K562 (cell line): ENCODE data around the gene TNIP1. TPM values are rescaled to one million over a fixed set of nuclear protein-coding genes. Genes with fewer than 3 reads are reported as not detected.

Experiments used
- ATF6 ChIP-seq: sonication (generic); formaldehyde crosslinking; IDR thresholded peaks from 2 replicates; pipeline ENCODE4 v1.4.0; 2020; ENCODE audit warnings: mild to moderate bottlenecking, missing genetic modification reagents
- CBX3 ChIP-seq, 2 experiments: IDR thresholded peaks; 1 replicate in 1 of 2; 2 replicates in 1 of 2; pipeline ENCODE4 v1.6.1; 2012; ENCODE audit warnings: inconsistent platforms in 2 of 2, low read length in 2 of 2, borderline replicate concordance in 1 of 2, control low read depth in 1 of 2
- HMGN3 ChIP-seq: IDR thresholded peaks from 2 replicates; pipeline ENCODE4 v1.6.1; 2011; ENCODE audit warnings: borderline replicate concordance, low read depth, mild to moderate bottlenecking, mixed read lengths, low read length; ENCODE audit not compliant: insufficient read length; ENCODE audit errors: extremely low read depth
- RNF2 ChIP-seq: sonication (generic); IDR thresholded peaks from 2 replicates; pipeline ENCODE4 v1.6.1; 2016
- SMARCE1 ChIP-seq: fragments of 450-650 bp; IDR thresholded peaks from 2 replicates; pipeline ENCODE4 v1.7.1; 2016; ENCODE audit warnings: mild to moderate bottlenecking
- SOX6 ChIP-seq: fragments of 450-650 bp; IDR thresholded peaks from 2 replicates; pipeline ENCODE4 v1.6.1; 2014; ENCODE audit warnings: mild to moderate bottlenecking
- SREBF2 ChIP-seq: sonication (generic); formaldehyde crosslinking; IDR thresholded peaks from 2 replicates; pipeline ENCODE4 v1.4.0; 2020; ENCODE audit warnings: mild to moderate bottlenecking, missing genetic modification reagents
- STAT6 ChIP-seq: sonication (generic); formaldehyde crosslinking; IDR thresholded peaks from 2 replicates; pipeline ENCODE4 v1.8.1; 2023; ENCODE audit warnings: mild to moderate bottlenecking, missing genetic modification reagents
- THAP12 ChIP-seq: fragments of 250-450 bp; sonication (Bioruptor Pico); IDR thresholded peaks from 2 replicates; pipeline ENCODE4 v1.9.0; 2021; ENCODE audit warnings: mild to moderate bottlenecking, inconsistent platforms
- TRIM28 ChIP-seq: fragments of 450-650 bp; IDR thresholded peaks from 2 replicates; pipeline ENCODE4 v1.6.1; 2017
- XRCC5 ChIP-seq: fragments of 200-400 bp; formaldehyde crosslinking; IDR thresholded peaks from 2 replicates; pipeline ENCODE4 v1.6.1; 2017; ENCODE audit warnings: low read depth, mild to moderate bottlenecking, low read length
- ZBTB26 ChIP-seq: fragments of 450-650 bp; formaldehyde crosslinking; IDR thresholded peaks from 2 replicates; pipeline ENCODE4 v1.4.0; 2022; ENCODE audit warnings: missing genetic modification characterization
- ZNF165 ChIP-seq: fragments of 250-450 bp; sonication (Bioruptor Pico); IDR thresholded peaks from 2 replicates; pipeline ENCODE4 v1.4.0; 2020; ENCODE audit warnings: borderline replicate concordance
- ZNF174 ChIP-seq: fragments of 250-450 bp; sonication (Bioruptor Pico); IDR thresholded peaks from 2 replicates; pipeline ENCODE4 v1.4.0; 2020; ENCODE audit warnings: mild to moderate bottlenecking
- ZNF354B ChIP-seq: fragments of 250-450 bp; sonication (Bioruptor Pico); IDR thresholded peaks from 2 replicates; pipeline ENCODE4 v1.4.0; 2020
- ZNF695 ChIP-seq: fragments of 450-650 bp; formaldehyde crosslinking; IDR thresholded peaks from 2 replicates; pipeline ENCODE4 v1.4.0; 2020; ENCODE audit warnings: mild to moderate bottlenecking, moderate library complexity
- ZNF780A ChIP-seq: fragments of 250-450 bp; sonication (Bioruptor Pico); IDR thresholded peaks from 2 replicates; pipeline ENCODE4 v1.5.0; 2021; ENCODE audit warnings: mild to moderate bottlenecking
- ZNF785 ChIP-seq: fragments of 250-450 bp; sonication (Bioruptor Pico); IDR thresholded peaks from 2 replicates; pipeline ENCODE4 v1.4.0; 2020; ENCODE audit warnings: mild to moderate bottlenecking
- polyA plus RNA-seq, 8 experiments: library from polyadenylated mRNA; depleted of rRNA in 4 of 8; stranded (reverse) in 5 of 8; unstranded in 3 of 8; fragments of >200 nt; fragmentation: Nextera tagmentation in 2 of 8; fragmentation: Illumina TruSeq in 1 of 8; extraction: Ambion mirVana in 2 of 8; extraction: Trizol in 1 of 8; gene quantifications; 2 replicates each; pipeline versions ENCODE4 v1.2.1 to v1.2.3, GENCODE V29; 2011 to 2014; ENCODE audit warnings: inconsistent platforms in 1 of 8, missing spikeins in 1 of 8
- total RNA-seq, 7 experiments: library from RNA; depleted of rRNA in 6 of 7; stranded (reverse); fragments of >200 nt in 6 of 7; fragmentation: Illumina TruSeq in 2 of 7; extraction: Trizol in 2 of 7; gene quantifications; 2 replicates each; pipeline versions ENCODE4 v1.2.1 to v1.2.3, GENCODE V29; 2011 to 2021; ENCODE audit warnings: low replicate concordance in 1 of 7

Gene TNIP1
- total and polyA plus RNA-seq, 9 of the 15 experiments (the other 6 are each of a cell fraction or from before 2014, with no cell fraction given), result 0.46 to 41.0 (median 24.6) TPM

DNA sequence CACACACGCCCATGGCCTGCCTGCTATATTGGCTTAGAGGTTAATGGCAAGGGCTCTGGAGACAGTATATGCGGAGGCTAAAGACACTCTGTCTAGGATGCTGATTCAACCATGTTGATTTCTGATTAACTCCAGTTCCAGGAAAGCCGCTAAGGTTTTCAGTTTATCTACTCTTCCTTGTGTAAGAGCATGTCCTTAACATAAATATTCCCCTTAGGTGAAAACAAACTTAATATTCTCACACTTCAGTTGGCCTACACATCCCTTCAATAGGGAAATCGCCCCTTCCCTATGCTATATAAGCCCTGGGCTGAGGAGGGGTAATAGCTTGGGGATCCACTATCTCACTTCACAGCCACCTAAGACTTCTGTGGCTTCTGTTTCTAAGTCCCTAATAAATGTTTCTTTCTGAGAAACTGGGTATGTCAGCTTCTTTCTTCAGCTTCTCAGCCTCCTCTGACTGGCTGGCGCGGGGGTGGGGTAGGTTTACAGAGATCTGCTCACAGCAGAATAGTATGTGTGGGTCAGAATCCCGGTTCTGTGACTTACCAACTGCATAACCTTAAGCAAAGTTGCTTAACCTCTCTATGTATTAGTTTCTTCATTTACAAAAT, 64.8 kb downstream of the TNIP1 start (continued):
- TF ChIP-seq THAP12 (CRISPR knock-in tag) (no peak), ZNF695 (no peak), SMARCE1 (peak; percentile 64; the same call in 1 of the 2 replicates), ZNF165 (CRISPR knock-in tag) (no peak), ZNF785 (no peak), ZNF174 (CRISPR knock-in tag) (no peak), STAT6 (CRISPR knock-in tag) (no peak), SREBF2 (CRISPR knock-in tag) (no peak), ATF6 (no peak), HMGN3 (no peak), TRIM28 (no peak), XRCC5 (no peak), SOX6 (peak; percentile 37; the same call in 1 of the 2 replicates), RNF2 (no peak), CBX3 (IDR thresholded peaks at IDR 0.05; ENCODE audit: borderline replicate concordance in 1 of 2, low read length in 2 of 2) (no peak), ZNF354B (CRISPR knock-in tag) (no peak), ZBTB26 (CRISPR knock-in tag) (no peak), ZNF780A (CRISPR knock-in tag) (no peak)
